Measurements from ENCODE around the gene MB.

Gene MB

GRCh38 chr22:35593891-35594470 is 23.1 kb downstream of the MB start:
- H3K4me3 ChIP-seq (ENCODE audit: insufficient read length, low read depth): no peak overlapping the region
- peak overlapping the region; percentile 56 for H3K9ac ChIP-seq (ENCODE audit: insufficient read length, low read depth)
- H3K36me3 ChIP-seq (ENCODE audit: insufficient read depth, insufficient read length, low read length): no peaks in the 10 kb centered on the region
- DNase-seq (ENCODE audit: low read depth, low spot score): no peak
- peaks cover 21% of the 10 kb centered on the region for H3K4me1 ChIP-seq (ENCODE audit: insufficient read depth, insufficient read length)
- TF ChIP-seq YY1 (IDR thresholded peaks at IDR 0.05; ENCODE audit: insufficient read depth, insufficient read length): no peak
- no peak for TF ChIP-seq SUZ12 (IDR thresholded peaks at IDR 0.05; ENCODE audit: extremely low read depth, insufficient read depth, insufficient read length)
- TF ChIP-seq ZNF274 (IDR thresholded peaks at IDR 0.05; ENCODE audit: low read depth, low read length): no peak
- H3K27me3 ChIP-seq (ENCODE audit: insufficient read depth, insufficient read length): no peaks in the 10 kb centered on the region
- no peaks in the 10 kb centered on the region for H3K9me3 ChIP-seq (ENCODE audit: insufficient read depth, low read length)

GRCh38 chr22:35593071-35593890 is 23.8 kb downstream of the MB start:
- Histone ChIP-seq H3K9me3 (ENCODE audit: insufficient read depth, low read length) (no peaks in the 10 kb centered on the region), H3K27me3 (ENCODE audit: insufficient read depth, insufficient read length) (no peaks in the 10 kb centered on the region), H3K9ac (ENCODE audit: insufficient read length, low read depth) (peak overlapping the region; percentile 56), H3K4me3 (ENCODE audit: insufficient read length, low read depth) (no peak overlapping the region), H3K4me1 (ENCODE audit: insufficient read depth, insufficient read length) (peaks cover 25% of the 10 kb centered on the region), H3K36me3 (ENCODE audit: insufficient read depth, insufficient read length, low read length) (no peaks in the 10 kb centered on the region)
- no peak for DNase-seq (ENCODE audit: low read depth, low spot score)
- TF ChIP-seq YY1 (IDR thresholded peaks at IDR 0.05; ENCODE audit: insufficient read depth, insufficient read length): no peak
- TF ChIP-seq SUZ12 (IDR thresholded peaks at IDR 0.05; ENCODE audit: extremely low read depth, insufficient read depth, insufficient read length): no peak
- TF ChIP-seq ZNF274 (IDR thresholded peaks at IDR 0.05; ENCODE audit: low read depth, low read length): no peak

GRCh38 chr22:35592418-35592967 is 24.6 kb downstream of the MB start:
- Histone ChIP-seq H3K9ac (ENCODE audit: insufficient read length, low read depth) (peak overlapping the region; percentile 61), H3K36me3 (ENCODE audit: insufficient read depth, insufficient read length, low read length) (no peaks in the 10 kb centered on the region), H3K4me1 (ENCODE audit: insufficient read depth, insufficient read length) (peaks cover 25% of the 10 kb centered on the region), H3K27me3 (ENCODE audit: insufficient read depth, insufficient read length) (no peaks in the 10 kb centered on the region), H3K4me3 (ENCODE audit: insufficient read length, low read depth) (no peak overlapping the region), H3K9me3 (ENCODE audit: insufficient read depth, low read length) (no peaks in the 10 kb centered on the region)
- no peak for TF ChIP-seq YY1 (IDR thresholded peaks at IDR 0.05; ENCODE audit: insufficient read depth, insufficient read length)
- no peak for TF ChIP-seq SUZ12 (IDR thresholded peaks at IDR 0.05; ENCODE audit: extremely low read depth, insufficient read depth, insufficient read length)
- no peak for TF ChIP-seq ZNF274 (IDR thresholded peaks at IDR 0.05; ENCODE audit: low read depth, low read length)
- DNase-seq (ENCODE audit: low read depth, low spot score): no peak

- TF ChIP-seq YY1 (IDR thresholded peaks at IDR 0.05; ENCODE audit: insufficient read depth, insufficient read length) (no peak), ZNF274 (IDR thresholded peaks at IDR 0.05; ENCODE audit: low read depth, low read length) (no peak), SUZ12 (IDR thresholded peaks at IDR 0.05; ENCODE audit: extremely low read depth, insufficient read depth, insufficient read length) (no peak)
- DNase-seq (ENCODE audit: low read depth, low spot score): no peak
- Histone ChIP-seq H3K9me3 (ENCODE audit: insufficient read depth, low read length) (no peaks in the 10 kb centered on the region), H3K4me1 (ENCODE audit: insufficient read depth, insufficient read length) (peaks cover 25% of the 10 kb centered on the region), H3K4me3 (ENCODE audit: insufficient read length, low read depth) (no peak overlapping the region), H3K27me3 (ENCODE audit: insufficient read depth, insufficient read length) (no peaks in the 10 kb centered on the region), H3K9ac (ENCODE audit: insufficient read length, low read depth) (peak overlapping the region; percentile 61), H3K36me3 (ENCODE audit: insufficient read depth, insufficient read length, low read length) (no peaks in the 10 kb centered on the region)
Observed at GRCh38 chr22:35591714-35592417, 25.3 kb downstream of the MB start.

- no peak for TF ChIP-seq SUZ12 (IDR thresholded peaks at IDR 0.05; ENCODE audit: extremely low read depth, insufficient read depth, insufficient read length)
- TF ChIP-seq ZNF274 (IDR thresholded peaks at IDR 0.05; ENCODE audit: low read depth, low read length): no peak
- TF ChIP-seq YY1 (IDR thresholded peaks at IDR 0.05; ENCODE audit: insufficient read depth, insufficient read length): no peak
- Histone ChIP-seq H3K9ac (ENCODE audit: insufficient read length, low read depth) (no peak overlapping the region), H3K4me1 (ENCODE audit: insufficient read depth, insufficient read length) (peaks cover 25% of the 10 kb centered on the region), H3K4me3 (ENCODE audit: insufficient read length, low read depth) (no peak overlapping the region), H3K27me3 (ENCODE audit: insufficient read depth, insufficient read length) (no peaks in the 10 kb centered on the region), H3K9me3 (ENCODE audit: insufficient read depth, low read length) (no peaks in the 10 kb centered on the region), H3K36me3 (ENCODE audit: insufficient read depth, insufficient read length, low read length) (no peaks in the 10 kb centered on the region)
- no peak for DNase-seq (ENCODE audit: low read depth, low spot score)
Observed at GRCh38 chr22:35590634-35591295, 26.4 kb downstream of the MB start.

GRCh38 chr22:35589756-35590093 is 27.4 kb downstream of the MB start:
- TF ChIP-seq SUZ12 (IDR thresholded peaks at IDR 0.05; ENCODE audit: extremely low read depth, insufficient read depth, insufficient read length): no peak
- no peak for TF ChIP-seq ZNF274 (IDR thresholded peaks at IDR 0.05; ENCODE audit: low read depth, low read length)
- TF ChIP-seq YY1 (IDR thresholded peaks at IDR 0.05; ENCODE audit: insufficient read depth, insufficient read length): no peak
- Histone ChIP-seq H3K36me3 (ENCODE audit: insufficient read depth, insufficient read length, low read length) (no peaks in the 10 kb centered on the region), H3K9me3 (ENCODE audit: insufficient read depth, low read length) (no peaks in the 10 kb centered on the region), H3K4me1 (ENCODE audit: insufficient read depth, insufficient read length) (peaks cover 25% of the 10 kb centered on the region), H3K27me3 (ENCODE audit: insufficient read depth, insufficient read length) (no peaks in the 10 kb centered on the region), H3K9ac (ENCODE audit: insufficient read length, low read depth) (no peak overlapping the region), H3K4me3 (ENCODE audit: insufficient read length, low read depth) (no peak overlapping the region)
- DNase-seq (ENCODE audit: low read depth, low spot score): no peak
